BE2C (cell line): ENCODE results near the gene ADAMTSL2.

Source experiments
- DNase-seq: peaks from one replicate; pipeline ENCODE4 v3.0.0-alpha.2; 2020
- H3K27me3 ChIP-seq: fragments of 250-450 bp; sonication (Bioruptor Pico); 2 replicates; pipeline ENCODE4 v1.5.1; 2020; ENCODE audit warnings: mild to moderate bottlenecking
- H3K36me3 ChIP-seq: fragments of 250-450 bp; sonication (Bioruptor Pico); 2 replicates; pipeline ENCODE4 v1.5.1; 2020; ENCODE audit warnings: mild to moderate bottlenecking
- H3K4me1 ChIP-seq: fragments of 250-450 bp; sonication (Bioruptor Pico); 2 replicates; pipeline ENCODE4 v1.5.1; 2020
- H3K4me3 ChIP-seq: 2 replicates; pipeline ENCODE4 v1.5.1; 2011; ENCODE audit warnings: low read depth, low read length
- H3K9me3 ChIP-seq: fragments of 250-450 bp; sonication (Bioruptor Pico); 2 replicates; pipeline ENCODE4 v1.5.1; 2020
- CTCF ChIP-seq: IDR thresholded peaks from 2 replicates; pipeline ENCODE4 v1.5.1; 2012; ENCODE audit warnings: mild to moderate bottlenecking, low read depth, low read length

ADAMTSL2 gene

DNA sequence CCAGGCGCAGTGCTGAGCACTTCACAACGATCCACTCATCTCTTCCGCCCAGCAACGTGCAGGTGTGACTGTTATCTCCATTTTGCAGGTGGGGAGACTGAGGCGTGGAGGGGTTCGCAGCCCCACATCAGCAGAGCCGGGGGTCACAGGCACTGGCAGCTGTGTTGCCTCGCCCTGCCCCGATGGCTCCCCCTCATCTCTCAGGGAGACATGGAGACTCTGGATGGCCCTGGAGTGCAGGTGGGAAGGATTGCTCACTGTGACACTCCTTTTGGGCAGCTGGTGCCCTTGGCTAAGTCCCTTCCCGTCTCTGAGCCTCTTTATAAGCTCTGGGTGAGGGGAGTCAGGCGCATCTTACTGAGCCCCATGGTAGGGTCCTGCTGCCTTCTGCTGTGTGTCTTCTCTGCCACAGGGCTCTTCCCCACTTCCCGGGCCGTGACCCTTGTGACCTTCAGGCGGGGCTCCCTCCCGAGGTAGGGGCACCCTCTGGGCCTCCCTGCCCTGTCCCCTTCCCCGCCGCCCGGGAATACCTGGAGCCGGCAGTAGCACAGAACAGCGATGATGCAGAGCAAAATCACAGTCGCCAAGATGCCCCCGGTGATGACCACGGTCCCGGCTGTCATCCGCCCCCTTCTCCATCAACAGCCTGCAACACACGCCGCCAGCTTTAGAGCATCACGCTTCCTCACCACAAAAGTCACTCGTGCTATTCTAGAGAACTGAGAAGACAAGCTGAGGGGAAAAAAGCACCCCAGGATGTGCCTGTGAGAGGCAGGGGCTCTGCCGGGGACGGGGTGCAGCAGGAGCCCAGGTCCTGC lies 45.3 kb downstream of the ADAMTSL2 start:
- Histone ChIP-seq H3K27me3 (no peaks in the 10 kb centered on the region), H3K4me3 (no peak overlapping the region), H3K36me3 (peaks cover 14% of the 10 kb centered on the region), H3K9me3 (no peaks in the 10 kb centered on the region), H3K4me1 (peaks cover 70% of the 10 kb centered on the region)
- DNase-seq = no peak
- no peak for TF ChIP-seq CTCF

DNA sequence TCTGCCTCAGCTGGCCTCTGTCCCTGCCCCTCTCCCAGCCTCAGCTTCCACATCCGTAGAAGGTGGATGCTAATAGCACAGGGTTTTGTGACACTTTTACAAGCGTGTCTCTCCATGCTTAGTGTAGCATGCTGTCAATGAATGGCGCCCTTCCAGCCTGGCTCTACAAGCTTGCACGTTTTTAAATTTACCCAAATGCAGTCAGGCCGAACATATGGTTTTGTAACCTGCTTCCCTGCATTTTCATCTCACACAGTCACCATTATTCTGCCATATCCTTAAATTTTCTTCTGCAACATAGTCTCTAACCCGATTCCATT lies 45.9 kb downstream of the ADAMTSL2 start:
- no peak for DNase-seq
- no peaks in the 10 kb centered on the region for H3K9me3 ChIP-seq
- no peaks in the 10 kb centered on the region for H3K27me3 ChIP-seq
- no peak overlapping the region for H3K4me3 ChIP-seq
- peaks cover 73% of the 10 kb centered on the region for H3K4me1 ChIP-seq
- TF ChIP-seq CTCF = no peak
- peaks cover 14% of the 10 kb centered on the region for H3K36me3 ChIP-seq

GRCh38 chr9:133581011-133581410 lies 46.5 kb downstream of the ADAMTSL2 start:
- TF ChIP-seq CTCF = no peak
- peaks cover 14% of the 10 kb centered on the region for H3K36me3 ChIP-seq
- peaks cover 71% of the 10 kb centered on the region for H3K4me1 ChIP-seq
- no peaks in the 10 kb centered on the region for H3K27me3 ChIP-seq
- no peak for DNase-seq
- no peak overlapping the region for H3K4me3 ChIP-seq
- H3K9me3 ChIP-seq = no peaks in the 10 kb centered on the region

GRCh38 chr9:133581513-133582343 lies 47.2 kb downstream of the ADAMTSL2 start:
- H3K36me3 ChIP-seq = peaks cover 14% of the 10 kb centered on the region
- no peak overlapping the region for H3K4me3 ChIP-seq
- H3K27me3 ChIP-seq = no peaks in the 10 kb centered on the region
- peaks cover 74% of the 10 kb centered on the region for H3K4me1 ChIP-seq
- TF ChIP-seq CTCF = peak; percentile 11; the same call in 1 of the 2 replicates
- H3K9me3 ChIP-seq = no peaks in the 10 kb centered on the region
- peak; percentile 86 for DNase-seq

DNA sequence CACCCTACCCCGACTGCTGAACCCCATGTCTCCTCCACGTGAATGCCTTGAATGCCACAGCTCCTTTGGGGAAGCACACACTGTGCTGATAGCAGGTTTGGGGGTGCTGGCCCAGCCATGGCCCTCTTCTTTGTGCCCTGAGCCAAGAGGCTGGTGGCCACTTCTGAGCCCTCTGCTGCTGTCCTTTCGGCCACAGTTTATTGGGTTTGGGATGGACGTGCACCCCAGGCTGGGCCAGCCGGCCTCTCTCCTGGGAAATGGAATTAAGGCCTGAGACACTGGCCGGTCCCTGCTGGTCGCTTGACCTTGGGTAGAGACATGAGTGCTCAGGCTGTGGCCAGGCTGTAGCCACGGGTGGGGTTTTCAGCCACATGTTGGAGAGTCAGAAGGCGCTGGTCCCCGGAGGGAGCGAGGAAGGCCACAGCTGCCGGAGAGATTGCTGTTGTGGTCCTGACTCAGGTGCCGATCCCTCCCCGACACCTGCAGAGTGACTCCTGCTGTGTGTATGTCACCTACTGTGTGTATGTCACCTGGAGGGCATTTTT lies 48.1 kb downstream of the ADAMTSL2 start:
- Histone ChIP-seq H3K9me3 (no peaks in the 10 kb centered on the region), H3K36me3 (peaks cover 14% of the 10 kb centered on the region), H3K27me3 (no peaks in the 10 kb centered on the region), H3K4me1 (peaks cover 76% of the 10 kb centered on the region), H3K4me3 (no peak overlapping the region)
- DNase-seq = no peak
- TF ChIP-seq CTCF = no peak
